NCI-H2029 treated with DMSO at 0.1 percent for 48 hours (cell line): Measurements from ENCODE around the gene ARHGAP15.

Experiments
- DNase-seq: peaks from one replicate; lab custom pipeline; 2025; lab: John Stamatoyannopoulos, UW

The ARHGAP15 gene

GRCh38 chr2:143262389-143262788 is 133.2 kb downstream of the ARHGAP15 start:
- no peak for DNase-seq

- no peak for DNase-seq
These were observed 133.9 kb downstream of the ARHGAP15 start for GRCh38 chr2:143263066-143263625.

GRCh38 chr2:143264851-143265250 is 135.6 kb downstream of the ARHGAP15 start:
- no peak for DNase-seq

GRCh38 chr2:143279672-143280071 is 150.5 kb downstream of the ARHGAP15 start:
- DNase-seq, result no peak

- DNase-seq, result no peak
These were observed 151.0 kb downstream of the ARHGAP15 start for GRCh38 chr2:143280097-143280757.

- no peak for DNase-seq
These were observed 153.5 kb downstream of the ARHGAP15 start for GRCh38 chr2:143282684-143283083.

- DNase-seq, result no peak
These were observed 155.0 kb downstream of the ARHGAP15 start for GRCh38 chr2:143284087-143284675.

GRCh38 chr2:143289025-143289424 is 159.8 kb downstream of the ARHGAP15 start:
- DNase-seq, result no peak

GRCh38 chr2:143290221-143290620 is 161.0 kb downstream of the ARHGAP15 start:
- no peak for DNase-seq

GRCh38 chr2:143294068-143294467 is 164.8 kb downstream of the ARHGAP15 start:
- DNase-seq, result no peak

GRCh38 chr2:143296089-143296488 is 166.9 kb downstream of the ARHGAP15 start:
- DNase-seq, result no peak

GRCh38 chr2:143297182-143297581 is 168.0 kb downstream of the ARHGAP15 start:
- no peak for DNase-seq

GRCh38 chr2:143300536-143300935 is 171.3 kb downstream of the ARHGAP15 start:
- no peak for DNase-seq

GRCh38 chr2:143311426-143311825 is 182.2 kb downstream of the ARHGAP15 start:
- DNase-seq, result no peak

GRCh38 chr2:143312441-143312840 is 183.2 kb downstream of the ARHGAP15 start:
- DNase-seq, result no peak

- no peak for DNase-seq
These were observed 184.6 kb downstream of the ARHGAP15 start for GRCh38 chr2:143313861-143314260.

- no peak for DNase-seq
These were observed 192.8 kb downstream of the ARHGAP15 start for GRCh38 chr2:143321994-143322393.

- no peak for DNase-seq
These were observed 200.1 kb downstream of the ARHGAP15 start for GRCh38 chr2:143329288-143329687.

GRCh38 chr2:143333168-143333791 is 204.1 kb downstream of the ARHGAP15 start:
- DNase-seq, result no peak

- no peak for DNase-seq
These were observed 204.6 kb downstream of the ARHGAP15 start for GRCh38 chr2:143333847-143334246.

- no peak for DNase-seq
These were observed 205.6 kb downstream of the ARHGAP15 start for GRCh38 chr2:143334837-143335236.

GRCh38 chr2:143336719-143337210 is 207.5 kb downstream of the ARHGAP15 start:
- no peak for DNase-seq

- DNase-seq, result no peak
These were observed 212.3 kb downstream of the ARHGAP15 start for GRCh38 chr2:143341478-143341877.
